HG02943 (cell line): ENCODE measurements around the gene MAPKAPK5.
"Not testable (repeated sequence)": the region's sequence is repeated elsewhere in the genome, so short reads cannot be mapped to it uniquely, and the experiment has no call there.

Experiments used
- ATAC-seq: cut with Tn5 transposase; IDR thresholded peaks from one replicate; pipeline ENCODE4 v1.9.1; 2021; ENCODE audit warnings: mild to moderate bottlenecking, low read depth, moderate library complexity; ENCODE audit not compliant: unreplicated experiment

The MAPKAPK5 gene

DNA sequence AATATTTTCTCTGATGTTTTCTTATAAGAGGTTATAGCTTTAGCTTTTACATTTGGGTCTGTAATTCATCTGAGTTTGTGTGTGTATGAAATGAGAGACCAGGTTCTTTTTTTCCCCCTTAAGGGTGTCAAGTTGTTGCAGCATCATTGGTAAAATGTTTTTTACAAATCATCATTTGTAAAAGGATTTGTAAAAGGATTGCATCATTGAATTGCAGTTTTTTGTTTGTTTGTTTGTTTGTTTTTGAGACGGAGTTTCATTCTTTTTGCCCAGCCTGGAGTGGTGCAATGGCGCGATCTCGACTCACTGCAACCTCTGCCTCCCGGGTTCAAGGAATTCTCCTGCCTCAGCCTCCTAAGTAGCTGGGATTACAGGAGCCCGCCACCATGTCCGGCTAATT lies 31.1 kb downstream of the MAPKAPK5 start:
- ATAC-seq = no peak

DNA sequence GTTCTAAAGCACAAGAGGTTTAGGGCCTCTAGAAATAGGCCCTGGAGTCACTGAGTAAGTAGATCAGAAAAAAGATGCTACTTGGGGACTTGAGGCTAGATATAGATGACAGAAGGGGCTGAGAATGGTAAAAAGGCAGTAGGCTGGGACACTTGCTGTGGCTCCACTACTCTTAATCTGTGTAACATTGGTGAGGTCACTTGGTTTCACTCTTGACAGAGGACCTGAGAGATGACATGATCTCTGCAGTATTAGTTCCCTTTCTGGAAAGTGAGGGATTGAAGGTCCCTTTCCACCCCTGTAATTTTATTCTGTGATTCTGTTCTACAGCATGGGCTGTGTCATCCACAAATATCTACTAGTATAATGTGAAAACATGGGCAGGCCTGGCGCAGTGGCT lies 39.7 kb downstream of the MAPKAPK5 start:
- ATAC-seq = no peak

DNA sequence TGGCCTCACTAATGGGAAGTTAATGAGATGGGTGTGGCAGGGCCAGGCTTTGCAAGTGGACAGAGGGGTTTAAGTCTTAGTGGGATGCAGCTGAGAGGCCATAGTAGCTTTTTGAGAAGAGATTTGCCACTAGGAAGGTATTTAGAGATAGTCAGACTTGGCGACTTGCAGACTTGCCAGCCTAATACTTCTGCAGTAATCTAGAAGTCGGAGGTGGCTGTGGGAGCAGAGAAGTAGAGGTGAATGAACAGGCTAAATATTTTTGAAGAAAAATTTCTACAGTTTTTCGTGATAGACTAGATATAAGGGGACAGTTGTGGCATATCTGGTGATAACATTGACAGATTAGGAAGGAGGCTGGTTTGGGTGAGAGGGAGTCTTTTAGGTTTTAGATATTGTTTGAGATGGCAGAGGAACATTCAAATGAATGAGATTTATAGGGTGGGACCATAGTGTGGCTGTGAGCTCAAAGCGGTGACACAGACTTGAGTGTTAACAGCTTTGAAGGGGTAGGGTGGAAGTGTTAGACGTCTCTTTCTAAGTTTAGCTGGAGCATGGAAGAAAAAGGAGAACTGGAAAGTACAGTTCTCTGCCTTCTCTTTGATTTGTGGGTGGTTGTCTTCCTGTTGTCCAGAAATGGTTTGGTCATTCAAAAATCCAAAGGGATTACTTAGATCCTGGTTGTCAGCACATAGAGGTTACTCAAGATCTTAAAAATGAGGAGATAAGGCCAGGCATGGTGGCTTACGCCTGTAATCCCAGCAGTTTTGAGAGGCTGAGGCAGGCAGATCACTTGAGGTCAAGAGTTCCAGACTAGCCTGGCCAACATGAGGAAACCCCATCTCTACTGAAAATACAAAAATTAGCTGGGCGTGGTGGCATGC lies 44.9 kb downstream of the MAPKAPK5 start:
- no peak for ATAC-seq

DNA sequence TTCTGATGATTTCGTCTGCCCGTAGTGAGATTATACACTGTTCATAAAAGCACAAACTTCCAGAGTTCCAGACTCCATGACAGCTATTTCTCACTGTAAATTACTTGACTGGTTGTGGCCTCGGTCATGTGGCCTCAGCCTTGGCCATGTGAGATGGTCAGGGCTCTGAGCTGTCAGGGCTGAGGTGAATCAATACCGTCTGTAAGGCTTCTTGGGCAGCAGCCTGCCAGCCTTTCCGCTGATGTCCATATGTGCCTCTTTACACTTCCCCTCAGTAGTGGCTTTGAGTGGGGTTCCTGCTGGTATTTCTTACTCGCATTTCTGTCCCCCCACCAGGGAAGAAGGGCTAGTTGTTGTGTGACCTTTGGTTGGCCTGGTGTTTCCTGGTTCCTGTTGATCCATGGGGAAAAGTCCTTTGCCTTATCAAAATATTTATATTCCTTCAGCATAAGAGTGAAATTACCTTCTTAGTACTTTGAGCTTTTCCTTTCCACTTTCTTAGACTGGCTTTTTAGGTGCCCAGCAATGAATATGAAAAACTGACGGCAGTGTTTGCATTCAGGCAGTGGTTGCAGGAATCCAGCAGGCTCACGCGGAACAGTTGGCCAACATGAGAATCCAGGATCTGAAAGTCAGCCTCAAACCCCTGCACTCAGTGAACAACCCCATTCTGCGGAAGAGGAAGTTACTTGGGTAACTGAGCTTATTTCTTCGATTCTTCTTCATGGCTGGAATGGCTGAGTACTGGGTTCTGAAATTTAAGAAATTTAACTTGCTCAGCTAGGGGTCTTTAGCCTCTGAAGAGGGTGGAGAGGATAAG lies 46.1 kb downstream of the MAPKAPK5 start:
- ATAC-seq = no peak

DNA sequence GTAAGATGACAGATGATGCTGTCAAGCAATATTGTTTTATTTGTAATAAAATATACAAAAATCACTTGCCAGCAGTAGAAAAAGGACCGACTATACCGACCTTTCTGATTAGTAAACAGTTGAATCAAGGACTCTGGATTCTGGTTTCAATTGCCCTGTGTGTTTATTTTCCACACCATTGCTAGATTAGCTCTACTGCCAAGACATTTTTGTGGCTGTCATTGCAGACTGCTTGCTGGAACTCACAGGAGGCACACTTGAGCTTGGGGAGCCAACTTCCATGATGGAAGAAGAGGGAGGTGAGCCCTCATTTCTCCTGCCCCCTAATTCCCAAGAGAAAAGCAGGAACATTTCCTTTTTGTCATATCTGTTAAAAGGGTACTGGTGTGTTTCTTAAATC lies 51.3 kb downstream of the MAPKAPK5 start:
- ATAC-seq = no peak

DNA sequence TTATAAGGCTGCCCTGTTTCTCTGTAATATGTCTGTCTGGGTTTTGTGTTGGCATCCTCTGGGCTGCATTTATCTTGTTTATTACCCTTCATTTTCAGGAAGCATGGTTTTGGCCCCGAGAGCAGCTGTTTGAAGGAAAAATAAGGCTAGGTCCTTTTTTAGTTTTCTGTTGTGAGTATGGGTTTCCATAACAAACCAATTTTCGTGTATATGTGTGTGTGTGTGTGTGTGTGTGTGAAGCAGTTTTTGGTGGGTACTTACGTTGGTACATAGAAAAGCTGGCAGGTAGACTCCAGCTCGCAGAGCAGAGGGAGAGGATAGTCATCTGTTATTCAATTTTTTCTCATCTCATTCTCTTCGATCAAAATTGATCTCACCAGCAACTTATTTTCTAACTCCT lies 52.5 kb downstream of the MAPKAPK5 start:
- no peak for ATAC-seq

DNA sequence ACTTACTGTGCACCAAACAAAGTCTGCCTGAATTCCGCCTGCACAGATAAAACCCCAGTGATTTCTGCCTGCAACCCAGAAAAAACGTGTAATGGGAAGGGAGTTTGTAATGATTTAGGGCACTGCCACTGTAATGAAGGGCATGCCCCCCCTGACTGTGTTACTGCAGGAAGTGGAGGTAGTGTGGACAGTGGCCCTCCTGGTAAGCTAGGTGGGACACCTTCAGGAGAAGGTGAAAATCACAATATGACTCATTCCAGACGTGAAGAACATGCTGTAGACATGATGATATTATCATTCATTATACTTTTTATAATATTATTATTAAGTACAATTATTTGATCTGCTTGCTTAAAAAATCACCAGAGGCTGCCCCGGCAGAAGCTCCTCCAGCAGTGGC lies 59.2 kb downstream of the MAPKAPK5 start:
- no peak for ATAC-seq

DNA sequence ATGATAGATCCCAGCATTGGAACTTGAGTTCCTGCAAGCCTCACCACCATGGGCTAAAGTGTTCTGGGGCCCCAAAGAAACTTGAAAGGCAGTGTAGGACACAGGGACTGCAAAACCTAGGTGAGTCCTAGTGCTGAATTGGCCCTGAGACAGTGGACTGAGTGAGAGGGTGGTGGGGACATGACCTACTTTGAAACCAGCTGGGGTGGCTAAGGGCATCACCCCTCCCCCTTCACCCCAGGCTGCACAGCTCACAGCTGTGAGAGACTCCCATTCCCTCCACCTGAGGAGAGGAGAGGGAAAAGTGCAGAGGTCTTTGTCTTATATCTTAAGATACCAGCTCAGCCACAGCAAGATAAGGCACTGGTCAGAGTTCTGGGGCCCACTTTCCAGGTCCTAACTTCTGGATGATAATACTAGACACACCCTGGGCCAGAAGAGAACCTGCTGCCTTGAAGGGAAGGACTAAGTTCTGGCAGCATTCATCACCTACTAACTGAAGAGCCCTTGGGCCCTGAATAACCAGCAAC lies 62.5 kb downstream of the MAPKAPK5 start:
- no peak for ATAC-seq

DNA sequence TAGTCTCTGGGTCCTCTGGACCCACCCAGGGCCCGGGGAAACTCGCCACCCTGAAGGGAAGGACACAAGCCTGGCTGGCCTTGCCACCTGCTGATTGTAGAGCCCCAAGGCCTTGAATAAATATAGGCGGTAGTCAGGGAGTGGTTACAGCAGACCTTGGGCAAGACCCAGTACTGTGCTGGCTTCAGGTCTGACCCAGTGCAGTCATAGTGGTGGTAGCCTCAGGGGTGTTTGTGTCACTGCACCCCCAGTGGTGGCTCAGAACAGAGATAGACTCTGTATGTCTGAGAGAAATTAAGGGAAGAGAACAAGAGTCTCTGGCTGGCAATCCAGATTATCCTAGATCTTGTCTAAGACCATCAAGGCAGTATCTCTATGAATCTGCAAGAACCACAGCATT lies 63.5 kb downstream of the MAPKAPK5 start:
- ATAC-seq = no peak

DNA sequence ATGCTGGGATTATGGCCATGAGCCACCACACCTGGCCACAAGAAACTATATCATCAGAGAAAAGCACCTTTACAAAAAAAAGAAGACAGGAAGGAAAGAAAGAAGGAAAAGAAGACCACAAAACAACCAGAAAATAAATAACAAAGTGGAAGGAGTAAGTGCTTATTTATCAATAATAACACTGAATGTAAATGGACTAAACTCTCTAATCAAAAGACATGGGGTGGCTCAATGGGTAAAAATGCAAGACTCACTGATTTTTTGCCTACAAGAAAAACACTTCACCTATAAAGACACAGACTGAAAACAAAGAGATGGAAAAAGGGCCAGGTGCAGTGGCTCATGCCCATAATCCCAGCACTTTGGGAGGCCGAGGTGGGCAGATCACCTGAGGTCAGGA lies 65.7 kb downstream of the MAPKAPK5 start:
- no peak for ATAC-seq

DNA sequence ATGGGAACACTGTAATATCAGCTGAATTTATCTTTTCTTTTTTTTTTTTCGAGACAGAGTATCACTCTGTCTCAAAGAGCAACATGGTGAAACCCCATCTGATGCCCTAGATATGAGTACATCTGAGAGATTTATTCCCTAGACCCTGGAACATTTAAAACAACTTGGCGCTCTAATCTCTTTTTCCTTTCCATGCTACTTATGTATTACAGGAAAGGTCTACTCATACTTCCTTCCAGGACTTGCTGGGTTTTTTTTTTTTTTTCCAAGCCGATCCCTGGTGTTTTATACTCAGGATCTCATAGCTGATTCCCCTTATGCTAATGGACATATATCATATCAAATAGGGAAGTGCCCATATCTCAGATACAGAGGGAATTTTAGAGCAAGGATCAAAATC lies 83.1 kb downstream of the MAPKAPK5 start:
- no peak for ATAC-seq

DNA sequence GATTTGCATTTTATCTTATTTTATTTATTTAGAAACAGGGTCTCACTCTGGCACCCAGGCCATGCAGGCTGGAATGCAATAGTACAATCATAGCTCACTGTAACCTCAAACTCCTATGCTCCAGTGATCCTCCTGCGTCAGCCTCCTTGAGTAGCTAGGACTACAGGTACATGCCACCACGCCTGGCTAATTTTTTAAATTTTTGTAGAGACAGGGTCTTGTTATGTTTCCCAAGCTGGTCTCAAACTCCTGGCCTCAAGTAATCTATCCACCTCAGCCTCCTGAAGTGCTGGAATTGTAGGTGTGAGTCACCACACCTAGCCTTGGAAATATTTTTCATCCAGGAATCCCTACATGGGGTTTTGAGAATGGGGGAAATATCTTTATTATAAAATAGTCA lies 84.6 kb downstream of the MAPKAPK5 start:
- no peak for ATAC-seq

DNA sequence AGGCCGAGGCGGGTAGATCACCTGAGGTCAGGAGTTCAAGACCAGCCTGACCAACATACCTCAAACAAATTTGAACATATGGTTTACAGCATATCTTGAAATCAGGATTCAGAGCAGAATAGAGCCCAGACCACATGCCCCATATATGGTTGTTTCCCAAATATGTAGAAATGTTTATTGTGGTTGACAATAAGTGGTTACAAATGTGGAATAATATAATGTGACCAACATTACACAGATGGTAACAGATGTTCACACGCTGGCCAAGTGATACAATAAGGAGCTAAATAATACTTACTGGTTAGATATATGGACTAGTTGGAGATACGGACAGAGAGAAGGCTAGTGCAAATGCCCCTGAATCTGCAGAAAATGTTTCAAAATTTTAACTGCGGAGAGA lies 85.3 kb downstream of the MAPKAPK5 start:
- no peak for ATAC-seq

DNA sequence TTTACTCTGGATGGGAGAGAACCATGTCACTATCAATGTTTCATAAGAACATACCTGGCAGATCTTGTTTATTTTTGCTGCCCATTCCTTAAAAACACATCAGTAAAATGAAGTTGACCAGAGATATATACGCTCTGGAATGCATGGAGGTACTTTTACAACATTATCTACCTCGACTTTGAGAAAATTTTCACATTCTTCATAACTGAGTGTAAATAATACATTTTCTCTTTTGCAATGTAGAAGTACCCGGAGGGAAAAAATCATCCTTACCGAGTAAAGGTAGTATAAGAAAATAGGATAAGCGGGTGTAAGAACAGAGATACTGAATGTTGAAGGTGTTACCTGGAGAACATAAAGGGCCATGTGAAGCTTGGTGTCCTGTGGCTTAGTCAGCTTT lies 90.2 kb downstream of the MAPKAPK5 start:
- ATAC-seq = no peak

DNA sequence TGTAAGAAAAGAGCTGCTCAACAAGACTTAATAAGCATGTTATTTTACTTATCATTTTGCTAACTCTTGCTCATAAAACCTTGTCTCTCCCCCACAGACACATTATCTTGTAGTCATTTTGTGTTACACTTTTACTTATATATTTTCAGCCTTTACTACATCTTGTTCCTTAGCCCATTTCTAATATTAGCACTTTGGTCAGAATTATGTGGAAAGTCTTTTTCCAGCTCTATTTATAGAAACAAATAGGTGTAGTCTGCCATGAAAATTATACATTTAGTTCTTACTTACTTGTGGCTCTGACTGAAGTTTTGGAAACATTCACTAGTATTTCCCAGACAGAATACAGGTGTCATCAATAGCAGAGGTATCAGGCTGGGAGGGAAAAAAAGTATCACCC lies 94.8 kb downstream of the MAPKAPK5 start:
- ATAC-seq = no peak

DNA sequence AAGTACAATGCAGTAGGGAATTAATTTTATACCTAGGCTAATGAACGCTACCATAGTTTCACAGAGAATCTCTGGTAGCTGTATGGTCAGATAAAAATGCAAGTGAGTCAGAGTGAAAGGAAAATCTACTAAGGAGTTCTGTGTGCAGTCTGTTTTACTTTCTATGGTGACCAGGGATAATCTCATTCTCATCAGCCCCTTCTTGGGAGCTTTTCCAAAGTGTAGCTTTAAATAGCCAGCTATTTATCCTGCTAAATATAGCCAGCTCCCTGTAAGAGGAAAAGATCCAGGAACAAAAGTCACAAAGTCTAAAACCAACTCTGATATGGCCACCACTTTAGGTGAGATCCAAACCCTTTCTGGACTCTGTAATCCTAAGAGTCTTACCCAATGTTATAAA lies 95.4 kb downstream of the MAPKAPK5 start:
- ATAC-seq = no peak

DNA sequence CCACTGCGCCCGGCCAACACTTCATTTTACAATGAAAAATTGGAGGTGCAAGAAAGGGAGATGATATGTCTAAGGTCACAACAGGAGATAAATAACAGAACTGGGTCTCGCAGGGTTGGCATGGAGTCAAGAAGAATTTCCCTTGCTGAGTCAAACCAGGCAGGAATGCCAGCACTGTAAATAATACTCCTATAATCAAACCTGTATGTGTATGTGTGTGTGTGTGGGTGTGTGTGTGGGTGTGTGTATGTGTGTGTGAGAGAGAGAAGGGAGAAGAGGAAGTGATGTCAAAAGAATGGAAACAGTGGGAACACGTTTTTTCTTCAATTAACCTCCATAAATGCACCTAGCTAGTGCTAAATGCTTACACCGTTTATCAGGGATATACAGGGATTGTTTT lies 100.5 kb downstream of the MAPKAPK5 start:
- ATAC-seq = no peak

DNA sequence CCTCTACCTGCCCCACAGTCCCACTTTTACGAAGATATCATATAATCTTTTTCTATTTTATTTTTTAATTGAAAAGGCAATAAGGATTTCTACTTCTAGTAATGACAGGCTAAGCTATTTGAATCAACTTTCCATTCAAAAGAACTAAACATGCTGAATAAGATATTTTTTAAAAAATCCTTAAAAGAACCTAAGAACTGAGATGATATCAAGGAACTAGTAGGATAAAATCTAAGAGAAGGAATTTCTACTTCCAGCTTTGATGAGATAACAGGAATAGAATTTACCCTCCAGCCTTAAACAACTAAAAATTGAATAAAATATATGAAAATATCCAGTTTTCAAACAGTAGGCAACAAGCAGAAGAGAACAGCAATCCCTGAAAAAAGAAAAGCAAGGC lies 101.9 kb downstream of the MAPKAPK5 start:
- ATAC-seq = no peak

DNA sequence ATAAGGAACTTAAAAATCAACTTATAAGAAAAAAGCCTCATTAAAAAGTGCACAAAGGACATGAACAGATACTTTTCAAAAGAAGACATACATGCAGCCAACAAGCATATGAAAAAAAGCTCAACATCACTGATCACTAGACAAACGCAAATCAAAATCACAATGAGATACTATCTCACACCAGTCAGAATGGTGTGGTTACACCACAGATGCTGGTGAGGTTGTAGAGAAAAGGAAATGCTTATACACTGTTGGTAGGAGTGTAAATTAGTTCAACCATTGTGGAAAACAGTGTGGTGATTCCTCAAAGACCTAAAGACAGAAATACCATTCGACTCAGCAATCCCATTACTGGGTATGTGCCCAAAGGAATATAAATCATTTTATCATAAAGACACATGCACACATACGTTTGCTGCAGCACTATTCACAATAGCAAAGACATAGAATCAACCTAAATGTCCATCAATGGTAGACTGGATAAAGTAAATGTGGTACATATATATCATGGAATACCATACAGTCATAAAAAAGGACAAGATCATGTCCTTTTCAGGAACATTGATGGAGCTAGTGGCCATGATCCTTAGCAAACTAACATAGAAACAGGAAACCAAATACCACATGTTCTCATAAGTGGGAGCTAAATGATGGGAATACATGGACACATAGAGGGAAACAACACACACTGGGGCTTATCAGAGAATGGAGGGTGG lies 109.1 kb downstream of the MAPKAPK5 start:
- not testable (repeated sequence) for ATAC-seq
